HG03139 (cell line): ENCODE measurements around the gene SCN9A.
A peak's percentile ranks its signal among the peaks of the same experiment; 100 is the strongest.
"Not testable (repeated sequence)": the region's sequence is repeated elsewhere in the genome, so short reads cannot be mapped to it uniquely, and the experiment has no call there.

Source experiments
- ATAC-seq: cut with Tn5 transposase; IDR thresholded peaks from one replicate; pipeline ENCODE4 v1.9.1; 2021; ENCODE audit not compliant: unreplicated experiment

SCN9A gene

GRCh38 chr2:166376488-166376828 lies 714 bp upstream of the SCN9A start:
- no peak for ATAC-seq

GRCh38 chr2:166375195-166375735 lies 479 bp downstream of the SCN9A start:
- peak; percentile 26 for ATAC-seq

GRCh38 chr2:166373951-166374350 lies 1.8 kb downstream of the SCN9A start:
- no peak for ATAC-seq

- ATAC-seq, result no peak
Observed at GRCh38 chr2:166373539-166373938, 2.2 kb downstream of the SCN9A start.

- ATAC-seq, result no peak
Observed at GRCh38 chr2:166373105-166373504, 2.6 kb downstream of the SCN9A start.

- ATAC-seq, result no peak
Observed at GRCh38 chr2:166372046-166372445, 3.7 kb downstream of the SCN9A start.

GRCh38 chr2:166365803-166366420 lies 9.8 kb downstream of the SCN9A start:
- no peak for ATAC-seq

- no peak for ATAC-seq
Observed at GRCh38 chr2:166365239-166365638, 10.5 kb downstream of the SCN9A start.

- no peak for ATAC-seq
Observed at GRCh38 chr2:166364476-166365161, 11.1 kb downstream of the SCN9A start.

- ATAC-seq, result no peak
Observed at GRCh38 chr2:166361351-166362153, 14.2 kb downstream of the SCN9A start.

- ATAC-seq, result no peak
Observed at GRCh38 chr2:166360906-166361305, 14.8 kb downstream of the SCN9A start.

- ATAC-seq, result no peak
Observed at GRCh38 chr2:166360426-166360825, 15.3 kb downstream of the SCN9A start.

GRCh38 chr2:166357950-166358321 lies 17.8 kb downstream of the SCN9A start:
- ATAC-seq, result not testable (repeated sequence)

- ATAC-seq, result no peak
Observed at GRCh38 chr2:166357068-166357949, 18.4 kb downstream of the SCN9A start.

- ATAC-seq, result no peak
Observed at GRCh38 chr2:166351319-166351718, 24.4 kb downstream of the SCN9A start.

- ATAC-seq, result no peak
Observed at GRCh38 chr2:166350525-166350924, 25.2 kb downstream of the SCN9A start.

- no peak for ATAC-seq
Observed at GRCh38 chr2:166344286-166345113, 31.2 kb downstream of the SCN9A start.

- no peak for ATAC-seq
Observed at GRCh38 chr2:166343467-166343866, 32.3 kb downstream of the SCN9A start.

- no peak for ATAC-seq
Observed at GRCh38 chr2:166341426-166341825, 34.3 kb downstream of the SCN9A start.

- no peak for ATAC-seq
Observed at GRCh38 chr2:166338831-166339339, 36.9 kb downstream of the SCN9A start.
